ENCODE data around the gene ORM2. TPM values are rescaled to one million over a fixed set of nuclear protein-coding genes. Genes with fewer than 3 reads are reported as not detected.

The ORM2 gene
- total RNA-seq, 1 experiment from 2014 or later = 0.59 TPM

GRCh38 chr9:114338187-114338586, 8.5 kb downstream of the ORM2 start:
- H3K36me3 ChIP-seq (ENCODE audit: control insufficient read depth in 1 of 2, insufficient read depth in 2 of 2, low read length in 2 of 2) = no peaks in the 10 kb centered on the region
- no TSS peak for BruUV-seq (replicated peaks)
- H2AFZ ChIP-seq (ENCODE audit: low read depth, low read length, poor library complexity, severe bottlenecking) = no peak overlapping the region
- no peak for TF ChIP-seq YY1 (IDR thresholded peaks at IDR 0.05; ENCODE audit: extremely low read depth, insufficient replicate concordance, low read depth, low read length)
- no peak for TF ChIP-seq ELF1 (IDR thresholded peaks at IDR 0.05; ENCODE audit: borderline replicate concordance, low read depth)
- TF ChIP-seq POLR2AphosphoS5 (IDR thresholded peaks at IDR 0.05; ENCODE audit: low read depth, low read length) = no peak
- TF ChIP-seq TCF7L2 (IDR thresholded peaks at IDR 0.05; ENCODE audit: borderline replicate concordance, extremely low read depth, insufficient read depth, insufficient read length) = no peak
- TF ChIP-seq, protein P1, sequence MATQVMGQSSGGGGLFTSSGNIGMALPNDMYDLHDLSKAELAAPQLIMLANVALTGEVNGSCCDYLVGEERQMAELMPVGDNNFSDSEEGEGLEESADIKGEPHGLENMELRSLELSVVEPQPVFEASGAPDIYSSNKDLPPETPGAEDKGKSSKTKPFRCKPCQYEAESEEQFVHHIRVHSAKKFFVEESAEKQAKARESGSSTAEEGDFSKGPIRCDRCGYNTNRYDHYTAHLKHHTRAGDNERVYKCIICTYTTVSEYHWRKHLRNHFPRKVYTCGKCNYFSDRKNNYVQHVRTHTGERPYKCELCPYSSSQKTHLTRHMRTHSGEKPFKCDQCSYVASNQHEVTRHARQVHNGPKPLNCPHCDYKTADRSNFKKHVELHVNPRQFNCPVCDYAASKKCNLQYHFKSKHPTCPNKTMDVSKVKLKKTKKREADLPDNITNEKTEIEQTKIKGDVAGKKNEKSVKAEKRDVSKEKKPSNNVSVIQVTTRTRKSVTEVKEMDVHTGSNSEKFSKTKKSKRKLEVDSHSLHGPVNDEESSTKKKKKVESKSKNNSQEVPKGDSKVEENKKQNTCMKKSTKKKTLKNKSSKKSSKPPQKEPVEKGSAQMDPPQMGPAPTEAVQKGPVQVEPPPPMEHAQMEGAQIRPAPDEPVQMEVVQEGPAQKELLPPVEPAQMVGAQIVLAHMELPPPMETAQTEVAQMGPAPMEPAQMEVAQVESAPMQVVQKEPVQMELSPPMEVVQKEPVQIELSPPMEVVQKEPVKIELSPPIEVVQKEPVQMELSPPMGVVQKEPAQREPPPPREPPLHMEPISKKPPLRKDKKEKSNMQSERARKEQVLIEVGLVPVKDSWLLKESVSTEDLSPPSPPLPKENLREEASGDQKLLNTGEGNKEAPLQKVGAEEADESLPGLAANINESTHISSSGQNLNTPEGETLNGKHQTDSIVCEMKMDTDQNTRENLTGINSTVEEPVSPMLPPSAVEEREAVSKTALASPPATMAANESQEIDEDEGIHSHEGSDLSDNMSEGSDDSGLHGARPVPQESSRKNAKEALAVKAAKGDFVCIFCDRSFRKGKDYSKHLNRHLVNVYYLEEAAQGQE (IDR thresholded peaks at IDR 0.05; ENCODE audit: low read depth) = no peak
- TF ChIP-seq EZH2 (IDR thresholded peaks at IDR 0.05) = no peak
- TF ChIP-seq ZFX (IDR thresholded peaks at IDR 0.05) = no peak
- no peak for TF ChIP-seq FOSL1 (IDR thresholded peaks at IDR 0.05; ENCODE audit: low read depth)
- no peak for TF ChIP-seq SIN3A (IDR thresholded peaks at IDR 0.05; ENCODE audit: low read depth)
- TF ChIP-seq JUND (IDR thresholded peaks at IDR 0.05) = no peak
- TF ChIP-seq, protein P2, sequence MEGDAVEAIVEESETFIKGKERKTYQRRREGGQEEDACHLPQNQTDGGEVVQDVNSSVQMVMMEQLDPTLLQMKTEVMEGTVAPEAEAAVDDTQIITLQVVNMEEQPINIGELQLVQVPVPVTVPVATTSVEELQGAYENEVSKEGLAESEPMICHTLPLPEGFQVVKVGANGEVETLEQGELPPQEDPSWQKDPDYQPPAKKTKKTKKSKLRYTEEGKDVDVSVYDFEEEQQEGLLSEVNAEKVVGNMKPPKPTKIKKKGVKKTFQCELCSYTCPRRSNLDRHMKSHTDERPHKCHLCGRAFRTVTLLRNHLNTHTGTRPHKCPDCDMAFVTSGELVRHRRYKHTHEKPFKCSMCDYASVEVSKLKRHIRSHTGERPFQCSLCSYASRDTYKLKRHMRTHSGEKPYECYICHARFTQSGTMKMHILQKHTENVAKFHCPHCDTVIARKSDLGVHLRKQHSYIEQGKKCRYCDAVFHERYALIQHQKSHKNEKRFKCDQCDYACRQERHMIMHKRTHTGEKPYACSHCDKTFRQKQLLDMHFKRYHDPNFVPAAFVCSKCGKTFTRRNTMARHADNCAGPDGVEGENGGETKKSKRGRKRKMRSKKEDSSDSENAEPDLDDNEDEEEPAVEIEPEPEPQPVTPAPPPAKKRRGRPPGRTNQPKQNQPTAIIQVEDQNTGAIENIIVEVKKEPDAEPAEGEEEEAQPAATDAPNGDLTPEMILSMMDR (IDR thresholded peaks at IDR 0.05 in 2 of 3, conservative IDR thresholded peaks at IDR 0.05 in 1 of 3; ENCODE audit: borderline replicate concordance in 1 of 3, insufficient read depth in 1 of 3, low read depth in 2 of 3, low read length in 2 of 3) = no peak
- no peak for TF ChIP-seq CBX3 (IDR thresholded peaks at IDR 0.05; ENCODE audit: low read depth)
- no peak for TF ChIP-seq MAX (IDR thresholded peaks at IDR 0.05)
- TF ChIP-seq, protein P3, sequence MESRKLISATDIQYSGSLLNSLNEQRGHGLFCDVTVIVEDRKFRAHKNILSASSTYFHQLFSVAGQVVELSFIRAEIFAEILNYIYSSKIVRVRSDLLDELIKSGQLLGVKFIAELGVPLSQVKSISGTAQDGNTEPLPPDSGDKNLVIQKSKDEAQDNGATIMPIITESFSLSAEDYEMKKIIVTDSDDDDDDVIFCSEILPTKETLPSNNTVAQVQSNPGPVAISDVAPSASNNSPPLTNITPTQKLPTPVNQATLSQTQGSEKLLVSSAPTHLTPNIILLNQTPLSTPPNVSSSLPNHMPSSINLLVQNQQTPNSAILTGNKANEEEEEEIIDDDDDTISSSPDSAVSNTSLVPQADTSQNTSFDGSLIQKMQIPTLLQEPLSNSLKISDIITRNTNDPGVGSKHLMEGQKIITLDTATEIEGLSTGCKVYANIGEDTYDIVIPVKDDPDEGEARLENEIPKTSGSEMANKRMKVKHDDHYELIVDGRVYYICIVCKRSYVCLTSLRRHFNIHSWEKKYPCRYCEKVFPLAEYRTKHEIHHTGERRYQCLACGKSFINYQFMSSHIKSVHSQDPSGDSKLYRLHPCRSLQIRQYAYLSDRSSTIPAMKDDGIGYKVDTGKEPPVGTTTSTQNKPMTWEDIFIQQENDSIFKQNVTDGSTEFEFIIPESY (IDR thresholded peaks at IDR 0.05; ENCODE audit: extremely low read depth, insufficient replicate concordance, low read length) = no peak
- no peak for TF ChIP-seq ZNF274 (IDR thresholded peaks at IDR 0.05; ENCODE audit: low read depth, low read length)
- no peak for TF ChIP-seq EGR1 (IDR thresholded peaks at IDR 0.05; ENCODE audit: low read depth)
- H3K4me3 ChIP-seq (replicated peaks in 1 of 2; ENCODE audit: low read depth in 1 of 2, low read length in 2 of 2) = no peak overlapping the region
- H3K9ac ChIP-seq (ENCODE audit: low read length) = no peak overlapping the region
- no peaks in the 10 kb centered on the region for H3K9me2 ChIP-seq (ENCODE audit: insufficient read depth)
- intact Hi-C loops (cut with micrococcal nuclease) = loop anchor here (5.0 kb wide), 1 partner anchor 674 kb away; no protein-coding TSS in a partner anchor
- ATAC-seq = no peak
- POLR2A ChIA-PET = no interaction called here
- no peaks in the 10 kb centered on the region for H3K9me3 ChIP-seq (ENCODE audit: control insufficient read depth in 1 of 2, insufficient read depth in 1 of 2, low read depth in 1 of 2, low read length in 2 of 2)
- H3K27me3 ChIP-seq (ENCODE audit: insufficient read depth, low read length) = no peaks in the 10 kb centered on the region
- H3K27ac ChIP-seq (ENCODE audit: low read depth, low read length) = no peak overlapping the region
- H3K79me2 ChIP-seq (ENCODE audit: insufficient read depth, low read length) = no peaks in the 10 kb centered on the region
- H3K4me1 ChIP-seq (ENCODE audit: control insufficient read depth in 1 of 2, insufficient read depth in 2 of 2, low read length in 2 of 2) = no peaks in the 10 kb centered on the region
- RAD21 ChIA-PET (ENCODE audit: low non-redundant PET in 1 of 2, low total read pairs in 2 of 2, uncharacterized antibody in 2 of 2, unreplicated experiment in 2 of 2) = no interaction called here
- no peak overlapping the region for H3K4me2 ChIP-seq (ENCODE audit: low read length)
- CTCF ChIA-PET = no interaction called here
- DNase-seq (ENCODE audit: low read depth, low spot score) = no peak
- H4K20me1 ChIP-seq (ENCODE audit: insufficient read depth) = no peaks in the 10 kb centered on the region
